Stomach (tissue), 9 donors: ENCODE results near the gene HYDIN. TPM values are rescaled to one million over a fixed set of nuclear protein-coding genes. Genes with fewer than 3 reads are reported as not detected.

Experiments
- DNase-seq, 2 donors: peaks; one replicate each; pipeline versions ENCODE4 v3.0.0 to v3.0.0-alpha.2; 2013 to 2019
- H3K27ac ChIP-seq, 5 donors: fragments of 200-600 bp in 4 of 5; sonication (generic) in 4 of 5; one replicate each; pipeline ENCODE4 v1.5.1; 2013 to 2019; ENCODE audit warnings: mild to moderate bottlenecking in 1 of 5, moderate library complexity in 1 of 5
- H3K27me3 ChIP-seq, 3 donors: fragments of 200-600 bp; sonication (generic); one replicate each; pipeline ENCODE4 v1.5.1; 2017 to 2019; ENCODE audit warnings: mixed run types in 1 of 3
- H3K36me3 ChIP-seq, 4 donors: fragments of 200-600 bp; sonication (generic); 1 replicate in 3 of 4; 2 replicates in 1 of 4; pipeline ENCODE4 v1.5.1; 2016 to 2019
- H3K4me1 ChIP-seq, 4 donors: fragments of 200-600 bp; sonication (generic); one replicate each; pipeline ENCODE4 v1.5.1; 2016 to 2019
- H3K4me3 ChIP-seq, 4 donors: fragments of 200-600 bp; sonication (generic) in 3 of 4; one replicate each; pipeline ENCODE4 v1.5.1; 2016 to 2019; ENCODE audit warnings: mild to moderate bottlenecking in 1 of 4
- H3K9me3 ChIP-seq, 4 donors: fragments of 200-600 bp; sonication (generic); one replicate each; pipeline ENCODE4 v1.5.1; 2016 to 2019
- CTCF ChIP-seq, 7 experiments: fragments of 450-650 bp in 4 of 7; fragments of 200-600 bp in 3 of 7; sonication (generic) in 3 of 7; IDR thresholded peaks; one replicate each; pipeline ENCODE4 v1.5.1; 2016 to 2019; ENCODE audit warnings: antibody characterized with exemption in 7 of 7, control low read depth in 2 of 7, mild to moderate bottlenecking in 1 of 7
- EP300 ChIP-seq: sonication (generic); formaldehyde crosslinking; IDR thresholded peaks from one replicate; pipeline ENCODE4 v1.6.1; 2017; ENCODE audit warnings: antibody characterized with exemption
- POLR2A ChIP-seq, 4 donors: fragments of 450-650 bp; IDR thresholded peaks; one replicate each; pipeline ENCODE4 v1.6.1; 2016; ENCODE audit warnings: antibody characterized with exemption in 4 of 4, control low read depth in 2 of 4, mild to moderate bottlenecking in 1 of 4, moderate library complexity in 1 of 4
- POLR2AphosphoS5 ChIP-seq, 3 donors: sonication (generic); formaldehyde crosslinking; IDR thresholded peaks; one replicate each; pipeline ENCODE4 v1.6.1; 2016; ENCODE audit warnings: antibody characterized with exemption in 3 of 3
- WGBS, 5 donors: extraction: QIAGEN DNeasy Blood & Tissue Kit in 3 of 5; methylation state at CpG; one replicate each; pipeline versions ENCODE4 v1.1.5 to v1.1.7; 2013 to 2018; 5-methylcytosine and 5-hydroxymethylcytosine counted together
- intact Hi-C: fragments of 100-400 bp; cut with DNase I; formaldehyde crosslinking; loops from one replicate; pipeline ENCODE4 v1.15.1; 2023; ENCODE audit warnings: low total_unique reads
- polyA plus RNA-seq, 3 donors: library from polyadenylated mRNA; stranded (reverse); fragments of 200-250 nt; gene quantifications; one replicate each; pipeline ENCODE4 v1.2.3, GENCODE V29; 2013
- total RNA-seq, 5 donors: library from RNA; depleted of rRNA; stranded (reverse); fragments of >200 nt; gene quantifications; one replicate each; pipeline versions ENCODE4 v1.1.0 to v1.2.3, GENCODE V29; 2014 to 2016
- donor health status: healthy with polysubstance abuse.
- donor health status: Bipolar disorder and iron deficiency.
- donor health status: healthy.

The HYDIN gene
- total and polyA plus RNA-seq, 8 donors, result 0.05 to 11.2 (median 0.58) TPM; not detected in 1

GRCh38 chr16:71201054-71201453 lies 29.5 kb downstream of the HYDIN start:
- Histone ChIP-seq H3K36me3 (no peaks in the 10 kb centered on the region), H3K9me3 (peaks cover 0 to 28% (median 24%) of the 10 kb centered on the region in 4 donors), H3K27me3 (no peaks in the 10 kb centered on the region), H3K4me3 (no peak overlapping the region), H3K27ac (no peak overlapping the region), H3K4me1 (no peaks in the 10 kb centered on the region)
- WGBS, 5 donors, result 76 to 91% (median 82%) methylated on average over 1 of the region's 1 CpG
- TF ChIP-seq POLR2AphosphoS5 (IDR thresholded peaks at IDR 0.05) (no peak), POLR2A (IDR thresholded peaks at IDR 0.05) (no peak), EP300 (no peak)
- DNase-seq, result no peak
- intact Hi-C loops, result no loop called here

- Histone ChIP-seq H3K9me3 (peaks cover 0 to 27% (median 20%) of the 10 kb centered on the region in 4 donors), H3K36me3 (no peaks in the 10 kb centered on the region), H3K27me3 (no peaks in the 10 kb centered on the region), H3K4me3 (no peak overlapping the region), H3K4me1 (no peaks in the 10 kb centered on the region), H3K27ac (no peak overlapping the region)
- no peak for DNase-seq
- TF ChIP-seq POLR2AphosphoS5 (IDR thresholded peaks at IDR 0.05) (no peak), CTCF (IDR thresholded peaks at IDR 0.05) (no peak), EP300 (no peak), POLR2A (IDR thresholded peaks at IDR 0.05) (no peak)
- intact Hi-C loops, result no loop called here
- WGBS, 5 donors, result 72 to 87% (median 82%) methylated on average over 1 of the region's 1 CpG; no CpG with 5 or more reads in 1 of the 5 donors
Observed at GRCh38 chr16:71198408-71198807, 32.1 kb downstream of the HYDIN start.

- no peaks in the 10 kb centered on the region for H3K4me1 ChIP-seq
- H3K27me3 ChIP-seq, result peaks cover 0 to 4% (median 0%) of the 10 kb centered on the region in 3 donors
- no peaks in the 10 kb centered on the region for H3K9me3 ChIP-seq
- WGBS, 5 donors, result 60 to 68% (median 63%) methylated on average over 5 of the region's 5 CpGs
- no peak for DNase-seq
- TF ChIP-seq CTCF (IDR thresholded peaks at IDR 0.05) (no peak), POLR2AphosphoS5 (IDR thresholded peaks at IDR 0.05) (no peak)
- no peaks in the 10 kb centered on the region for H3K36me3 ChIP-seq
- no peak overlapping the region for H3K27ac ChIP-seq
- intact Hi-C loops, result no loop called here
- H3K4me3 ChIP-seq, result no peak overlapping the region
Observed at GRCh38 chr16:71192387-71192786, 38.1 kb downstream of the HYDIN start.

- intact Hi-C loops, result no loop called here
- 76 to 89% (median 89%) methylated on average over 9 of the region's 9 CpGs for WGBS, 5 donors
- no peak for DNase-seq
Observed at GRCh38 chr16:71188956-71189712, 41.4 kb downstream of the HYDIN start.

More at GRCh38 chr16:71188956-71189712, 41.4 kb downstream of the HYDIN start:
- H3K4me1 ChIP-seq, result no peaks in the 10 kb centered on the region
- H3K4me3 ChIP-seq, result no peak overlapping the region
- peaks cover 0 to 4% (median 0%) of the 10 kb centered on the region in 3 donors for H3K27me3 ChIP-seq
- H3K27ac ChIP-seq, result no peak overlapping the region
- no peak for TF ChIP-seq POLR2A (IDR thresholded peaks at IDR 0.05)
- TF ChIP-seq CTCF (IDR thresholded peaks at IDR 0.05), result no peak
- H3K36me3 ChIP-seq, result no peaks in the 10 kb centered on the region
- no peaks in the 10 kb centered on the region for H3K9me3 ChIP-seq
